ENCODE data around the gene RMDN2.

The RMDN2 gene

DNA sequence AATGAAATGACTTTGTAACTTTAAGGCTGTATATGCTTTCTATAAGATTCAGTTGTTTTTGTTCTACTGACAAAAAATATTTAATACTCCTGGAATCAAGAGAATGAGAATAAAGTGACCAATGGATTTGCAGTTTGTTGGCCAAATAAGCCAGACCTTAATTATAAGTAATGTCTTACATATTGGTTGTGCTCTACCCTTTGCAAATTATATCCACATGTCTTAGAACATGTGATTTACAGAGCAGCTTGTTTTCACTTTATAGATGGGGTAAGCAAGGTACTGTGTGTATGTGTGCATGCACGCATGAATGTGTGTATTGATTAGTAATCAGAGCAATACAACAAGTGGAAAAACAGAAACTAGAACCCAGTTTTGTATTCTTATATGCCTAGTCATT, 59.1 kb downstream of the RMDN2 start:
- TF ChIP-seq, protein P1, sequence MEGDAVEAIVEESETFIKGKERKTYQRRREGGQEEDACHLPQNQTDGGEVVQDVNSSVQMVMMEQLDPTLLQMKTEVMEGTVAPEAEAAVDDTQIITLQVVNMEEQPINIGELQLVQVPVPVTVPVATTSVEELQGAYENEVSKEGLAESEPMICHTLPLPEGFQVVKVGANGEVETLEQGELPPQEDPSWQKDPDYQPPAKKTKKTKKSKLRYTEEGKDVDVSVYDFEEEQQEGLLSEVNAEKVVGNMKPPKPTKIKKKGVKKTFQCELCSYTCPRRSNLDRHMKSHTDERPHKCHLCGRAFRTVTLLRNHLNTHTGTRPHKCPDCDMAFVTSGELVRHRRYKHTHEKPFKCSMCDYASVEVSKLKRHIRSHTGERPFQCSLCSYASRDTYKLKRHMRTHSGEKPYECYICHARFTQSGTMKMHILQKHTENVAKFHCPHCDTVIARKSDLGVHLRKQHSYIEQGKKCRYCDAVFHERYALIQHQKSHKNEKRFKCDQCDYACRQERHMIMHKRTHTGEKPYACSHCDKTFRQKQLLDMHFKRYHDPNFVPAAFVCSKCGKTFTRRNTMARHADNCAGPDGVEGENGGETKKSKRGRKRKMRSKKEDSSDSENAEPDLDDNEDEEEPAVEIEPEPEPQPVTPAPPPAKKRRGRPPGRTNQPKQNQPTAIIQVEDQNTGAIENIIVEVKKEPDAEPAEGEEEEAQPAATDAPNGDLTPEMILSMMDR (IDR thresholded peaks at IDR 0.05; ENCODE audit: low read depth, low read length): no peak
- DNase-seq (ENCODE audit: extremely low read depth, low read depth): no peak

GRCh38 chr2:37984589-37984988, 59.5 kb downstream of the RMDN2 start:
- TF ChIP-seq, protein P1 (IDR thresholded peaks at IDR 0.05; ENCODE audit: low read depth, low read length): peak; percentile 24
- DNase-seq (ENCODE audit: extremely low read depth, low read depth): no peak

- DNase-seq (ENCODE audit: extremely low read depth, low read depth): no peak
Measured at GRCh38 chr2:37985333-37985732, 60.2 kb downstream of the RMDN2 start.

GRCh38 chr2:37987098-37987775, 62.1 kb downstream of the RMDN2 start:
- TF ChIP-seq, protein P1 (IDR thresholded peaks at IDR 0.05; ENCODE audit: low read depth, low read length): no peak
- no peak for DNase-seq (ENCODE audit: extremely low read depth, low read depth)

More at GRCh38 chr2:37985333-37985732, 60.2 kb downstream of the RMDN2 start:
- TF ChIP-seq, protein P1 (IDR thresholded peaks at IDR 0.05; ENCODE audit: low read depth, low read length): no peak

- TF ChIP-seq, protein P1 (IDR thresholded peaks at IDR 0.05; ENCODE audit: low read depth, low read length): no peak
- no peak for DNase-seq (ENCODE audit: extremely low read depth, low read depth)
Measured at GRCh38 chr2:37992601-37993000, 67.5 kb downstream of the RMDN2 start.

- TF ChIP-seq, protein P1 (IDR thresholded peaks at IDR 0.05; ENCODE audit: low read depth, low read length): no peak
- DNase-seq (ENCODE audit: extremely low read depth, low read depth): no peak
Measured at GRCh38 chr2:37993143-37993542, 68.1 kb downstream of the RMDN2 start.

DNA sequence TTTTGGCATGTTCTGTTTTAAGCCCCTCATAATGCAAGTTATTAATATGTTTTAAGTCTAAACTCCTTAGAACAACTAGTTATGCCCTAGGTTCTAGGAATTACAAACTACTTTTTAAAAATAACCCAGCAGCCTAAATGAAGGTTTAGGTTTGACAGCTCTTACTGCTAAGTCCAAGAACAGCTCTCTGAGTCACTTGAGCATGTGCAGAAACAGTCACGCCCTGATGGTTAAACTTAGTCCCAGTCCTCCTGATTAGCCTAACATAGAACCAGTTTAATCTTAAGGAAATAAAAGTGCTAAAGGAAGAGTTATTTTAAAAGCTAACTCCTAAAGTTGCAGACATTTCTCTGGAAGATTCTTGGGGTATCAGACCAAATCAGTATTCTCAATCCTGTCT, 72.5 kb downstream of the RMDN2 start:
- no peak for DNase-seq (ENCODE audit: extremely low read depth, low read depth)
- TF ChIP-seq, protein P1 (IDR thresholded peaks at IDR 0.05; ENCODE audit: low read depth, low read length): no peak
